Neuron (in vitro differentiated cells): ENCODE data around the gene PPFIA2.
"Not testable (repeated sequence)": the region's sequence is repeated elsewhere in the genome, so short reads cannot be mapped to it uniquely, and the experiment has no call there.

ENCODE experiments used
- H2AFZ ChIP-seq: one replicate; pipeline ENCODE4 v1.6.1; 2013; ENCODE audit warnings: low read depth, mild to moderate bottlenecking, inconsistent platforms, low read length, moderate library complexity
- H3K27me3 ChIP-seq: one replicate; pipeline ENCODE4 v1.6.1; 2013; ENCODE audit warnings: low read length; ENCODE audit not compliant: insufficient read depth
- H3K36me3 ChIP-seq: one replicate; pipeline ENCODE4 v1.6.1; 2013; ENCODE audit warnings: low read length; ENCODE audit not compliant: insufficient read depth
- H3K4me1 ChIP-seq: one replicate; pipeline ENCODE4 v1.6.1; 2013; ENCODE audit warnings: low read length; ENCODE audit not compliant: insufficient read depth
- H3K4me3 ChIP-seq: 2 replicates; pipeline ENCODE4 v1.5.1; 2013; ENCODE audit warnings: mild to moderate bottlenecking, low read length, moderate library complexity
- H3K9me3 ChIP-seq: one replicate; pipeline ENCODE4 v1.6.1; 2013; ENCODE audit warnings: low read length

Gene PPFIA2

GRCh38 chr12:81245907-81246570 lies 513.1 kb downstream of the PPFIA2 start:
- Histone ChIP-seq H2AFZ (peak overlapping the region; percentile 1), H3K4me1 (peaks cover 9% of the 10 kb centered on the region), H3K36me3 (no peaks in the 10 kb centered on the region), H3K9me3 (no peaks in the 10 kb centered on the region), H3K27me3 (no peaks in the 10 kb centered on the region), H3K4me3 (no peak overlapping the region)

GRCh38 chr12:81245458-81245857 lies 513.7 kb downstream of the PPFIA2 start:
- Histone ChIP-seq H3K4me1 (peaks cover 9% of the 10 kb centered on the region), H3K4me3 (no peak overlapping the region), H3K36me3 (no peaks in the 10 kb centered on the region), H2AFZ (peak overlapping the region; percentile 1), H3K27me3 (no peaks in the 10 kb centered on the region), H3K9me3 (no peaks in the 10 kb centered on the region)

- H3K27me3 ChIP-seq: no peaks in the 10 kb centered on the region
- peaks cover 13% of the 10 kb centered on the region for H3K4me1 ChIP-seq
- H3K36me3 ChIP-seq: no peaks in the 10 kb centered on the region
- H3K4me3 ChIP-seq: no peak overlapping the region
- no peak overlapping the region for H2AFZ ChIP-seq
- H3K9me3 ChIP-seq: no peaks in the 10 kb centered on the region
These were observed 527.4 kb downstream of the PPFIA2 start for GRCh38 chr12:81231574-81232368.

GRCh38 chr12:81229759-81230158 lies 529.4 kb downstream of the PPFIA2 start:
- Histone ChIP-seq H3K9me3 (no peaks in the 10 kb centered on the region), H3K36me3 (no peaks in the 10 kb centered on the region), H3K4me3 (no peak overlapping the region), H3K27me3 (no peaks in the 10 kb centered on the region), H2AFZ (peak overlapping the region; percentile 93), H3K4me1 (peaks cover 13% of the 10 kb centered on the region)

GRCh38 chr12:81224626-81225025 lies 534.5 kb downstream of the PPFIA2 start:
- Histone ChIP-seq H3K4me3 (no peak overlapping the region), H3K9me3 (no peaks in the 10 kb centered on the region), H2AFZ (no peak overlapping the region), H3K4me1 (peaks cover 8% of the 10 kb centered on the region), H3K27me3 (no peaks in the 10 kb centered on the region), H3K36me3 (no peaks in the 10 kb centered on the region)

DNA sequence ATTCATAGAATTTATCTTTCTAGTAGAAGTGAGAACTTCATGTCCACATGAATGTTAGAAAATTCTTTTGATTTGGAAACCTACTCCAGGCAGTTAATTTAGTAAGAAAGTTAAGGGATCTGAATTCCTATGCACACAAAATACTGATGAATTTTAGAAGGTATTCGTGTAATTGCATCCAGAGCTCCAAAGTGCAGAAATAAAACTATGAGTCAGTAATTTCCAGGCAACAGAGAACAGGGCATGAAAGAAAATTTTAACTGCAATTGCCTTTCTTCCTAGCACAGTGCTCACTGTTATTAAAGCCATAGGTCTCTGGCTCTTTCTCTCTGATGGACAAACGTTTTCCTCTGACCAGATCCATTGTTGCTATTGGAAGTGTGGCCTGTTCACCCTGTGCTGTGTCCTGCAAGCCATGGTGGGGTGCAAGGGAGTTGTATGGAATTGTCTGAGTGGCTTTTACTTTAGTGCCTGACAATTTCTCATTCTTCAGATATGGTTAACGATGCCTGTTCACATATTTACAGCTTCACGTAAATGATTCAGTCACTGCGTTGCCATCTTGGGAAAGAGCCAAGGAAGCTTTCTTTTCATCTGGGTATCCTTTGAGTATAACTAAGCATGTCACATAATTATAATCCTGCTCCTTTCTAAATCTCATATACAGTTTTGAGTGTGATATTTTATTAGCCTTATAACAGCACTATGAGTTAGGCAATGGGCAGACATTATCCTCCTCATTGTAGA lies 536.1 kb downstream of the PPFIA2 start:
- H3K4me3 ChIP-seq: no peak overlapping the region

DNA sequence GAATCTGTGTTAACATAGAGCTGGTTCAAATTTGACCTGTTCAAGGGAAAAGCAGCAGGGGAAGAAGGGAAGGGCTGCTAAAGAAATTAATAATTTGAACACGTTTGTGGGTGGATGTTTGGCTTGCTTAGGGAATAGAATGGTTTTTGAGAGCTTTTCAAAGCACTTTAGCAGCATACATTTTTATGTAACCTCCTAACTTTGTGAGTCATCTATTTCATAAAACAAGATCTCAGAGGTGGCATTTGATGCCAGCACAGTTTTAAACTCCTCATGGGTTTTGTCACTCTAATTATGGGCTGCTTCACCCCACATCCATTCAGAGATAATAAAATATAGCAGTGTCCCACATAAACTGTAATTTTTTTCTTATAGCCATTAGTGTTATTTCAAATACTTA lies 537.5 kb downstream of the PPFIA2 start:
- H3K27me3 ChIP-seq: no peaks in the 10 kb centered on the region
- peaks cover 5% of the 10 kb centered on the region for H3K4me1 ChIP-seq
- H3K36me3 ChIP-seq: no peaks in the 10 kb centered on the region
- no peaks in the 10 kb centered on the region for H3K9me3 ChIP-seq
- H2AFZ ChIP-seq: no peak overlapping the region
- no peak overlapping the region for H3K4me3 ChIP-seq

More for the DNA sequence above, 536.1 kb downstream of the PPFIA2 start:
- Histone ChIP-seq H3K27me3 (no peaks in the 10 kb centered on the region), H3K36me3 (no peaks in the 10 kb centered on the region), H3K9me3 (no peaks in the 10 kb centered on the region), H2AFZ (no peak overlapping the region), H3K4me1 (peaks cover 5% of the 10 kb centered on the region)

DNA sequence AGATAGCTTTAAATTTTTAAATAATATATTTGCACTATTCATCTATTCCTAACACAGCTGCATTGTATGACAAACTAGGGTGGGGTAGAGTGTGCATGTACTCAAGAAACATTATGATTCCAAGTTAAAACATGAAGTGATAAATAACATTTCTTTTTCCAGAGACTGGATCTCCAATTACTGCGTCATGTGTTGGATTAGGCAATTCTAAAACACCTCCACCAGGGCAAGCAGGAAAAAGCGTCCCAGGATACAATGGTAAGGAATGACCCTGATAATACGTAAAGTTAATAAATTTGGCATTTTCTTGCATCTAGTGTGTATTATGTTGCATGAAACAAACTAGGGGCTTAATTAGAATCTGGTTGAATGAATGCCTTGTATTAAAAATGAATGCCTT lies 542.4 kb downstream of the PPFIA2 start:
- Histone ChIP-seq H2AFZ (no peak overlapping the region), H3K9me3 (no peaks in the 10 kb centered on the region), H3K27me3 (no peaks in the 10 kb centered on the region), H3K36me3 (no peaks in the 10 kb centered on the region), H3K4me1 (peaks cover 7% of the 10 kb centered on the region), H3K4me3 (no peak overlapping the region)

- Histone ChIP-seq H3K4me3 (no peak overlapping the region), H3K4me1 (peaks cover 29% of the 10 kb centered on the region)
These were observed 546.0 kb downstream of the PPFIA2 start for GRCh38 chr12:81212996-81213696.

DNA sequence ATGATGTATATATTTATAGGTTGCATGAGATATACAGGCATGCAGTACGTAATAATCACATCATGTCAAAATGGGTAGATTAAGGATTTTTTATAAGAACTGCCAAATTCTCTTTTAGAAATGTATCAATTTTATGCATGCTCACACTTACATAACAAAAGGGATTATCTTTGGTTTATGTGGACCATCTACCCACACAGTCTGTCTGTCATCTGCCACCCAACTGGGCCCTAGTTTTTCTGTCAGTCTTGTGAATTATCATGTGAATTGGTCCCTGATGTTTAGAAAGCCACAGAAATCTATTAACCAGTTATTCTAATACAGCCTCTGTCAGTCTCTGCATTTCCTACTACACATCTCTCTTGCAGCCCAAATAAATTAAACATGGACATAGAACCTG lies 547.8 kb downstream of the PPFIA2 start:
- Histone ChIP-seq H2AFZ (no peak overlapping the region), H3K4me1 (peaks cover 47% of the 10 kb centered on the region), H3K9me3 (no peaks in the 10 kb centered on the region), H3K4me3 (no peak overlapping the region), H3K27me3 (no peaks in the 10 kb centered on the region), H3K36me3 (no peaks in the 10 kb centered on the region)

More at GRCh38 chr12:81212996-81213696, 546.0 kb downstream of the PPFIA2 start:
- Histone ChIP-seq H2AFZ (no peak overlapping the region), H3K27me3 (no peaks in the 10 kb centered on the region), H3K36me3 (no peaks in the 10 kb centered on the region), H3K9me3 (no peaks in the 10 kb centered on the region)

DNA sequence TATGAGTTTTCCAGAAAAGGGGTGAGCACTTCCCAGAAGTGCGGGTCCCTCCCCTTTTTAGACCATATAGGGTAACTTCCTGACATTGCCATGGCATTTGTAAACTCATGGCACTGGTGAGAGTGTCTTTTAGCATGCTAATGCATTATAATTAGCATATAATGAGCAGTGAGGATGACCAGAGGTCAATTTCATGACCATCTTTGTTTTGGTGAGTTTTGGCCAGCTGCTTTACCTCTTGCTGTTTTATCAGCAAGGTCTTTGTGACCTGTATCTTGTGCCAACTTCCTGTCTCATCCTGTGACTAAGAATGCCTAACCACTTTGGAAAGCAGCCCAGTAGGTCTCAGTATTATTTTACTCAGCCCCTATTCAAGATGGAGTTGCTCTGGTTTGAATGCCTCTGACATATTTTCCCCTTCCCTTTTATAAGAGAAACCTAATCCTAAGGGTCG lies 549.4 kb downstream of the PPFIA2 start:
- not testable (repeated sequence) for H3K4me3 ChIP-seq, H3K27me3 ChIP-seq, H2AFZ ChIP-seq, H3K9me3 ChIP-seq, H3K36me3 ChIP-seq
- H3K4me1 ChIP-seq: peaks cover 59% of the 10 kb centered on the region

GRCh38 chr12:81209012-81209411 lies 550.1 kb downstream of the PPFIA2 start:
- Histone ChIP-seq H2AFZ (no peak overlapping the region), H3K9me3 (no peaks in the 10 kb centered on the region), H3K4me1 (peaks cover 62% of the 10 kb centered on the region), H3K27me3 (no peaks in the 10 kb centered on the region), H3K36me3 (no peaks in the 10 kb centered on the region), H3K4me3 (no peak overlapping the region)
